Activated CD4-positive, alpha-beta T cell treated with anti-CD3 and anti-CD28 coated beads, Interleukin-2, amount 10 ng/mL, durations not matched to agents 7 days and 5 days (primary cell): ENCODE measurements around the gene FAM168A. TPM values are rescaled to one million over a fixed set of nuclear protein-coding genes. Genes with fewer than 3 reads are reported as not detected.
A peak's percentile ranks its signal among the peaks of the same experiment; 100 is the strongest.

ENCODE experiments used
- CTCF ChIA-PET: fragments of 350-600 bp; sonication (Branson Sonifier 250); formaldehyde crosslinking; loops from one replicate; lab custom pipeline; 2021; ENCODE audit warnings: antibody characterized with exemption; lab: Charles Lee
- POLR2A ChIA-PET: fragments of 350-600 bp; sonication (Branson Sonifier 250); formaldehyde crosslinking; loops from one replicate; lab custom pipeline; 2021; ENCODE audit warnings: antibody characterized with exemption; lab: Charles Lee
- DNase-seq: peaks from one replicate; pipeline ENCODE4 v3.0.0-alpha.2; 2020
- H3K27ac Mint-ChIP-seq: one replicate; pipeline ENCODE4 v1.8.0; 2021; ENCODE audit warnings: mild to moderate bottlenecking, moderate library complexity, mixed read lengths
- H3K27me3 Mint-ChIP-seq: one replicate; pipeline ENCODE4 v1.8.0; 2021; ENCODE audit warnings: mixed read lengths
- H3K36me3 Mint-ChIP-seq: one replicate; pipeline ENCODE4 v1.8.0; 2021; ENCODE audit warnings: low read depth, mixed read lengths
- H3K4me1 Mint-ChIP-seq: one replicate; pipeline ENCODE4 v1.8.0; 2021; ENCODE audit warnings: mixed read lengths
- H3K4me3 Mint-ChIP-seq: one replicate; pipeline ENCODE4 v1.8.0; 2021; ENCODE audit warnings: mild to moderate bottlenecking, moderate library complexity, mixed read lengths
- H3K9me3 Mint-ChIP-seq: one replicate; pipeline ENCODE4 v1.8.0; 2021; ENCODE audit warnings: mixed read lengths
- total RNA-seq, 2 experiments: library from RNA; stranded (reverse); gene quantifications; one replicate each; pipeline ENCODE4 v1.2.3, GENCODE V29; 2021

FAM168A gene
- total RNA-seq, 2 experiments from 2014 or later: 28.9 to 31.2 TPM

GRCh38 chr11:73398132-73398526 lies 199.8 kb downstream of the FAM168A start:
- Mint-ChIP-seq H3K4me1 (peaks cover 1% of the 10 kb centered on the region), H3K27ac (peak overlapping the region; percentile 58), H3K4me3 (no peak overlapping the region), H3K9me3 (no peaks in the 10 kb centered on the region), H3K36me3 (peaks cover 13% of the 10 kb centered on the region), H3K27me3 (no peaks in the 10 kb centered on the region)
- ChIA-PET POLR2A (no interaction called here), CTCF (interaction anchor here (1.3 to 3.1 kb wide), 3 partner anchors 21 to 47 kb away, joined by 3 to 13 read pairs (median 7); partner anchors contain the start of gene RELT)
- no peak for DNase-seq

- peak overlapping the region; percentile 58 for H3K27ac Mint-ChIP-seq
- no peak overlapping the region for H3K4me3 Mint-ChIP-seq
- no peak for DNase-seq
- ChIA-PET POLR2A (no interaction called here), CTCF (interaction anchor here (0.6 to 3.1 kb wide), 4 partner anchors 9 to 46 kb away, joined by 3 to 13 read pairs (median 6); no protein-coding TSS in a partner anchor)
- H3K36me3 Mint-ChIP-seq: peaks cover 13% of the 10 kb centered on the region
- H3K27me3 Mint-ChIP-seq: no peaks in the 10 kb centered on the region
- no peaks in the 10 kb centered on the region for H3K4me1 Mint-ChIP-seq
- H3K9me3 Mint-ChIP-seq: no peaks in the 10 kb centered on the region
Measured at GRCh38 chr11:73397468-73398131, 200.3 kb downstream of the FAM168A start.

GRCh38 chr11:73396985-73397384 lies 200.9 kb downstream of the FAM168A start:
- peaks cover 13% of the 10 kb centered on the region for H3K36me3 Mint-ChIP-seq
- H3K27me3 Mint-ChIP-seq: no peaks in the 10 kb centered on the region
- H3K27ac Mint-ChIP-seq: no peak overlapping the region
- no peak overlapping the region for H3K4me3 Mint-ChIP-seq
- no peak for DNase-seq
- CTCF ChIA-PET: interaction anchor here (0.6 to 2.1 kb wide), 4 partner anchors 10 to 90 kb away, joined by 3 to 9 read pairs (median 3); no protein-coding TSS in a partner anchor
- H3K4me1 Mint-ChIP-seq: no peaks in the 10 kb centered on the region
- POLR2A ChIA-PET: no interaction called here
- H3K9me3 Mint-ChIP-seq: no peaks in the 10 kb centered on the region

- H3K9me3 Mint-ChIP-seq: no peaks in the 10 kb centered on the region
- H3K27ac Mint-ChIP-seq: no peak overlapping the region
- H3K4me3 Mint-ChIP-seq: no peak overlapping the region
- no peaks in the 10 kb centered on the region for H3K4me1 Mint-ChIP-seq
- DNase-seq: no peak
- peaks cover 13% of the 10 kb centered on the region for H3K36me3 Mint-ChIP-seq
- H3K27me3 Mint-ChIP-seq: no peaks in the 10 kb centered on the region
- ChIA-PET POLR2A (no interaction called here), CTCF (interaction anchor here (1.1 to 2.1 kb wide), 3 partner anchors 11 to 89 kb away, joined by 3 to 9 read pairs (median 3); no protein-coding TSS in a partner anchor)
Measured at GRCh38 chr11:73396251-73396930, 201.5 kb downstream of the FAM168A start.

GRCh38 chr11:73395297-73396208 lies 202.4 kb downstream of the FAM168A start:
- H3K36me3 Mint-ChIP-seq: peaks cover 13% of the 10 kb centered on the region
- POLR2A ChIA-PET: no interaction called here
- no peak overlapping the region for H3K4me3 Mint-ChIP-seq
- no peaks in the 10 kb centered on the region for H3K9me3 Mint-ChIP-seq
- H3K27me3 Mint-ChIP-seq: no peaks in the 10 kb centered on the region
- CTCF ChIA-PET: interaction anchor here (0.7 to 2.1 kb wide), 4 partner anchors 27 to 170 kb away, joined by 3 to 9 read pairs (median 3); no protein-coding TSS in a partner anchor
- no peak overlapping the region for H3K27ac Mint-ChIP-seq
- no peaks in the 10 kb centered on the region for H3K4me1 Mint-ChIP-seq
- no peak for DNase-seq

- DNase-seq: no peak
- Mint-ChIP-seq H3K36me3 (peaks cover 17% of the 10 kb centered on the region), H3K27me3 (no peaks in the 10 kb centered on the region), H3K27ac (no peak overlapping the region), H3K4me3 (no peak overlapping the region), H3K4me1 (peaks cover 3% of the 10 kb centered on the region), H3K9me3 (no peaks in the 10 kb centered on the region)
- POLR2A ChIA-PET: no interaction called here
- CTCF ChIA-PET: interaction anchor here (0.9 to 2.3 kb wide), 6 partner anchors 12 to 44 kb away, joined by 3 to 17 read pairs (median 4); no protein-coding TSS in a partner anchor
Measured at GRCh38 chr11:73394416-73395296, 203.3 kb downstream of the FAM168A start.

GRCh38 chr11:73393479-73394415 lies 204.2 kb downstream of the FAM168A start:
- ChIA-PET CTCF (interaction anchor here (0.6 to 2.3 kb wide), 21 partner anchors 8 to 96 kb away, joined by 3 to 17 read pairs (median 4); partner anchors contain the start of gene RELT), POLR2A (interaction anchor here (0.6 kb wide), 1 partner anchor 42 kb away, joined by 3 read pairs; no protein-coding TSS in a partner anchor)
- Mint-ChIP-seq H3K4me3 (no peak overlapping the region), H3K27me3 (no peaks in the 10 kb centered on the region), H3K4me1 (peaks cover 5% of the 10 kb centered on the region), H3K27ac (peak overlapping the region; percentile 72), H3K9me3 (no peaks in the 10 kb centered on the region), H3K36me3 (peaks cover 18% of the 10 kb centered on the region)
- DNase-seq: peak; percentile 76

GRCh38 chr11:73393011-73393380 lies 204.9 kb downstream of the FAM168A start:
- Mint-ChIP-seq H3K9me3 (no peaks in the 10 kb centered on the region), H3K36me3 (peaks cover 17% of the 10 kb centered on the region), H3K4me3 (no peak overlapping the region), H3K4me1 (peaks cover 9% of the 10 kb centered on the region), H3K27ac (peak overlapping the region; percentile 72), H3K27me3 (no peaks in the 10 kb centered on the region)
- POLR2A ChIA-PET: interaction anchor here (0.6 kb wide), 1 partner anchor 42 kb away, joined by 3 read pairs; no protein-coding TSS in a partner anchor
- CTCF ChIA-PET: interaction anchor here (0.9 to 2.3 kb wide), 17 partner anchors 8 to 95 kb away, joined by 3 to 17 read pairs (median 5); partner anchors contain the start of gene RELT
- no peak for DNase-seq

- POLR2A ChIA-PET: interaction anchor here (0.6 kb wide), 1 partner anchor 41 kb away, joined by 3 read pairs; no protein-coding TSS in a partner anchor
- Mint-ChIP-seq H3K4me3 (no peak overlapping the region), H3K27me3 (no peaks in the 10 kb centered on the region), H3K4me1 (peaks cover 14% of the 10 kb centered on the region), H3K36me3 (peaks cover 15% of the 10 kb centered on the region), H3K9me3 (no peaks in the 10 kb centered on the region), H3K27ac (no peak overlapping the region)
- CTCF ChIA-PET: interaction anchor here (0.9 to 2.3 kb wide), 13 partner anchors 7 to 94 kb away, joined by 3 to 17 read pairs (median 6); partner anchors contain the start of gene RELT
- no peak for DNase-seq
Measured at GRCh38 chr11:73392108-73393010, 205.6 kb downstream of the FAM168A start.

- POLR2A ChIA-PET: interaction anchor here (0.6 kb wide), 1 partner anchor 41 kb away, joined by 3 read pairs; no protein-coding TSS in a partner anchor
- peaks cover 15% of the 10 kb centered on the region for H3K36me3 Mint-ChIP-seq
- no peak overlapping the region for H3K27ac Mint-ChIP-seq
- no peak for DNase-seq
- H3K4me1 Mint-ChIP-seq: peaks cover 21% of the 10 kb centered on the region
- H3K27me3 Mint-ChIP-seq: no peaks in the 10 kb centered on the region
- H3K9me3 Mint-ChIP-seq: no peaks in the 10 kb centered on the region
- H3K4me3 Mint-ChIP-seq: no peak overlapping the region
- CTCF ChIA-PET: interaction anchor here (0.9 to 1.6 kb wide), 2 partner anchors 22 to 41 kb away, joined by 3 read pairs; no protein-coding TSS in a partner anchor
Measured at GRCh38 chr11:73391665-73392064, 206.2 kb downstream of the FAM168A start.
